HG03139 (cell line): ENCODE data around the gene PSMF1.
"Not testable (repeated sequence)": the region's sequence is repeated elsewhere in the genome, so short reads cannot be mapped to it uniquely, and the experiment has no call there.

ENCODE experiments used
- ATAC-seq: cut with Tn5 transposase; IDR thresholded peaks from one replicate; pipeline ENCODE4 v1.9.1; 2021; ENCODE audit not compliant: unreplicated experiment

The PSMF1 gene

GRCh38 chr20:1212023-1212422 lies 93.6 kb downstream of the PSMF1 start:
- ATAC-seq, result no peak

- ATAC-seq, result peak; percentile 67
These were observed 94.4 kb downstream of the PSMF1 start for GRCh38 chr20:1212607-1213396.

DNA sequence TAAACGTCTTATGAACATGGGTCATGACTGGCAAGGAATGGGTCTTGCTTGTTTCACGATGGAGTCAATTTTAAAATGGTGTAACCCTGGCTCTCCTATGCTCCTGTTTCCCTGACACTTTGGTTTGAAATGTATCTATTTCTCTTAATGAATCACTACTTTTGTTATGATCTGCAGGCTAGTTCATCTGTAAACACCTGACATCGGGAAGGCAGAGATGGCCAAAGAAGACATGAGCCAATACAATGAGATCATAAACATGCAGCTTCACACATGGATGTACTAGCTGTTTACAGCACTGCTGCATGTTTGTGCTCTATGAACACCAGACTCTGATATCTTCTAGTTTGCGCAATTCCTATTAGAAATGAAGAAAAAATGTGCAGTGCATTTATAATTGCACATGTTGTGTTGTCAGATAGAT lies 96.4 kb downstream of the PSMF1 start:
- ATAC-seq, result no peak

DNA sequence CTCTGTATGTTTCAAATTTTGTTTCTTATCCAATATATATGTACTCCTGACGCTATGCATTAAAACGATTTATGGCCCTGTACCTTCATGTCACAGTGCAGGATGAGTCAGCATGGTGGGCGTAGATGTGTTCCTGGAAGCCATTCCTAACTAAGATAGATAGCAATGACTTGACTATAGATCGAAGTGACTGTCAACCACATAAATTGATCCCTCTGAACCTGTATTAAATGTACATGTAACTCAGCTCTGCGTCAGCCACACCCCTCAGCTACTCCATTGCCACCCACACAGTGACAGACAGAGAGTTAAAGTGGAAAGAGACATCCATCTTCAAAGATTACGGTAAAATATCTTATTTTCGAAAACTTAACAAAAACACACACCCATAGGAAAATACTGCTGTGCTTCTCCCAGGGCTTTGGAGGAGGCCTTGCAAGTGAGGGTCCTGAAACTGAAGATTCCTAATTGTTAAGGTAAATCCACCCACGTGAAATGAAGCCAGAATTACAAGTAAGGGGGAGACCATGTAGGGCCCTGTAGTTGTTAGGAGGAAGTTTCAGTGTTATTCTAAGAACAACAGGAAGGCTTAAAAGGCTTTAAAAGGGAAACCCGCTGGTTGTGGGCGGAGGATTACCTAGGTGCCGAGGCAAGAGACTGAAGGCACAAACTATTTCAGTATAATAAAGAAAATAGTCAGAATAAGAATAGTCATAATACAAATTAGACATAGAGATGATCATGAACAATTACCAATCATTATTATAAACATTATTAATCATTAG lies 97.2 kb downstream of the PSMF1 start:
- ATAC-seq, result no peak

DNA sequence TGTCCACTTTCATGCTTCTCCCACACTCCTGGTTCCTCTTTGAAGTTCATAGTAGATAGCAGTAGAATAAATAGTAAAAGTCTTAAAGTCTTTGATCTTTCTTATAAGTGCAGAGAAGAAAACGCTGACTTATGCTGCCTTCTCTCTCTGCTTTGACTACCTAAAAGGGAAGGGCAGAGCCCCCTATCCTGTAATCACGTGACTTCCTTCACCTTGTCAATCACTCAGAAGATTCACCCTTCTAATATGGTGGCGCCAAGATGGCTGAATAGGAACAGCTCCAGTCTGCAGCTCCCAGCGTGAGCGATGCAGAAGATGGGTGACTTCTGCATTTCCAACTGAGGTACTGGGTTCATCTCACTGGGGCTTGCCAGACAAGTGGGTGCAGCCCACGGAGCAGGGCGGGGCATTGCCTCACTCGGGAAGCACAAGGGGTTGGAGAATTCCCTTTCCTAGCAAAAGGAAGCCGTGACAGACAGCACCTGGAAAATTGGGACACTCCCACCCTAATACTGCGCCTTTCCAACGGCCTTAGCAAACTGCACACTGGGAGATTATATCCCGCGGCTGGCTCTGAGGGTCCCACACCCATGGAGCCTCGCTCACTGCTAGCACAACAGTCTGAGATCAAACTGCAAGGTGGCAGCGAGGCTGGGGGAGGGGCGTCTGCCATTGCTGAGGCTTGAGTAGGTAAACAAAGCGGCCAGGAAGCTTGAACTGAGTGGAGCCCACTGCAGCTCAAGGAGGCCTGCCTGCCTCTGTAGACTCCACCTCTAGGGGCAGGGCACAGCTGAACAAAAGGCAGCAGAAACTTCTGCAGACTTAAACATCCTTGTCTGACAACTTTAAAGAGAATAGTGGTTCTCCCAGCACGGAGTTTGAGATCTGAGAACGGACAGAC lies 98.4 kb downstream of the PSMF1 start:
- not testable (repeated sequence) for ATAC-seq
